ENCODE measurements around the gene POU6F2.

GRCh38 chr7:39144420-39144819, 166.7 kb downstream of the POU6F2 start:
- TF ChIP-seq EZH2 (IDR thresholded peaks at IDR 0.05; ENCODE audit: low read length, missing control alignments) = no peak
- TF ChIP-seq, protein P1, sequence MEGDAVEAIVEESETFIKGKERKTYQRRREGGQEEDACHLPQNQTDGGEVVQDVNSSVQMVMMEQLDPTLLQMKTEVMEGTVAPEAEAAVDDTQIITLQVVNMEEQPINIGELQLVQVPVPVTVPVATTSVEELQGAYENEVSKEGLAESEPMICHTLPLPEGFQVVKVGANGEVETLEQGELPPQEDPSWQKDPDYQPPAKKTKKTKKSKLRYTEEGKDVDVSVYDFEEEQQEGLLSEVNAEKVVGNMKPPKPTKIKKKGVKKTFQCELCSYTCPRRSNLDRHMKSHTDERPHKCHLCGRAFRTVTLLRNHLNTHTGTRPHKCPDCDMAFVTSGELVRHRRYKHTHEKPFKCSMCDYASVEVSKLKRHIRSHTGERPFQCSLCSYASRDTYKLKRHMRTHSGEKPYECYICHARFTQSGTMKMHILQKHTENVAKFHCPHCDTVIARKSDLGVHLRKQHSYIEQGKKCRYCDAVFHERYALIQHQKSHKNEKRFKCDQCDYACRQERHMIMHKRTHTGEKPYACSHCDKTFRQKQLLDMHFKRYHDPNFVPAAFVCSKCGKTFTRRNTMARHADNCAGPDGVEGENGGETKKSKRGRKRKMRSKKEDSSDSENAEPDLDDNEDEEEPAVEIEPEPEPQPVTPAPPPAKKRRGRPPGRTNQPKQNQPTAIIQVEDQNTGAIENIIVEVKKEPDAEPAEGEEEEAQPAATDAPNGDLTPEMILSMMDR (conservative IDR thresholded peaks at IDR 0.05 in 1 of 2, IDR thresholded peaks at IDR 0.05 in 1 of 2; ENCODE audit: low read depth in 1 of 2, low read length in 2 of 2) = no peak

Measured in fibroblast of lung (primary cell).